ENCODE results near the gene TOLLIP. TPM values are rescaled to one million over a fixed set of nuclear protein-coding genes. Genes with fewer than 3 reads are reported as not detected.

Gene TOLLIP
- total and polyA plus RNA-seq, 9 of the 15 experiments (the other 6 are each of a cell fraction or from before 2014, with no cell fraction given): 0.23 to 22.8 (median 7.1) TPM

DNA sequence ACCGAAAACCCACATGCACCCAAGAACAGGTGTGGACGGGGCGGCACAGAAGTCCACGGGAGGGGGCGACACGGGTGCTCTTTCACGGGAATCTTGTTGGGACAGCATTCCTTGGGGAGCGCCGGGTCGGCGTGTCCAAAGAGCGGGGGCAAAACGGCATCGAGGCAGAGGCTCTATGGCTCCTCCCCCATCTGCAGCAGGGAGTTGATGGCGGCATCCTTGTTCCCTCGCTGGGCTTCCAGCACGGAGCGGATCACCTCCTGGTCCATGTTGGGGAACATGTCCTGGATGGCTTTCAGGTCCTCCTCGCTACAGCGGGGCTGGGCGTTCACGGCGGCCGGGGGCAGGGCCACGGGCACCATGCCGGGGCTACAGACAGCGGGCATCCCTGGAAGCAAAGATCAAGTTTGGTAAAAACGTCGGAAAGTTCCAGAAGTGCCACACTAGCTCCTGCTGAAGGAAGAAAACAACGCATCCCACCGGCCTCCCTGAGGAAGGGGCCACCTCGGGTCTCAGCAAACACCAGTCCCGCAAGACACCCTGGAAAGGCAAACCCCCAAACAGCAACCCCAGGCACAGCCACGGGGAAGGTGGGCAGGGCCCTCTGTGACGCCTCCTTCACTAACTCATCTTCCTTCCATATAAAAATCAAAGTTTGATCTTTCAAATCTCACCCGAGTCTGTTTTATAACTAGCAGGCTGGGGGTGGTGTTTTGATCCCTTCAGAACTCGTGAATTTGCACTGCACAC, 32.4 kb downstream of the TOLLIP start:
- H3K36me3 ChIP-seq (ENCODE audit: control insufficient read depth, insufficient read depth, low read length): peaks cover 26% of the 10 kb centered on the region; the same call in 2 of the 3 replicates
- FAIRE-seq (no peak), DNase-seq (ENCODE audit: extremely low read depth in 1 of 4, low spot score in 3 of 4) (no peak), ATAC-seq (no peak)
- H3K79me2 ChIP-seq (ENCODE audit: control insufficient read depth, insufficient read depth, low read length): no peaks in the 10 kb centered on the region
- H3K9me1 ChIP-seq (ENCODE audit: control insufficient read depth, insufficient read depth, low read length): peaks cover 8% of the 10 kb centered on the region
- no peaks in the 10 kb centered on the region for H3K27me3 ChIP-seq (ENCODE audit: control insufficient read depth in 2 of 2, insufficient read depth in 2 of 2, low read length in 2 of 2)
- no peak for TF ChIP-seq MTF1 (CRISPR knock-in tag; IDR thresholded peaks at IDR 0.05; ENCODE audit: borderline replicate concordance)
- TF ChIP-seq GABPB1 (CRISPR knock-in tag; IDR thresholded peaks at IDR 0.05): no peak
- TF ChIP-seq ZFPM2 (CRISPR knock-in tag; IDR thresholded peaks at IDR 0.05): no peak
- TF ChIP-seq, protein P1, sequence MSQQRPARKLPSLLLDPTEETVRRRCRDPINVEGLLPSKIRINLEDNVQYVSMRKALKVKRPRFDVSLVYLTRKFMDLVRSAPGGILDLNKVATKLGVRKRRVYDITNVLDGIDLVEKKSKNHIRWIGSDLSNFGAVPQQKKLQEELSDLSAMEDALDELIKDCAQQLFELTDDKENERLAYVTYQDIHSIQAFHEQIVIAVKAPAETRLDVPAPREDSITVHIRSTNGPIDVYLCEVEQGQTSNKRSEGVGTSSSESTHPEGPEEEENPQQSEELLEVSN (IDR thresholded peaks at IDR 0.05; ENCODE audit: borderline replicate concordance in 1 of 2, extremely low read depth in 1 of 2, insufficient read depth in 1 of 2, insufficient read length in 1 of 2, low read depth in 1 of 2, low read length in 1 of 2, poor library complexity in 1 of 2, severe bottlenecking in 1 of 2): no peak
- TF ChIP-seq PRMT5 (CRISPR knock-in tag; IDR thresholded peaks at IDR 0.05): no peak
- POLR2A ChIA-PET: no interaction called here
- in situ Hi-C loops (cut with MboI): no loop called here
- BruUV-seq (replicated peaks): no TSS peak
- H4K20me1 ChIP-seq (replicated peaks; ENCODE audit: control insufficient read depth, insufficient read depth, low read length): no peaks in the 10 kb centered on the region
- 88% methylated on average over 30 of the region's 37 CpGs for WGBS (ENCODE audit: insufficient coverage, low coverage, missing lambda C conversion rate)
- CTCF ChIA-PET (ENCODE audit: low intra/inter-chr PET ratio): no interaction called here
- H3K9me3 ChIP-seq (replicated peaks; ENCODE audit: control insufficient read depth, insufficient read depth, low read depth, low read length): no peaks in the 10 kb centered on the region
- no peak overlapping the region for H3K9ac ChIP-seq (ENCODE audit: insufficient read depth in 1 of 2, low read depth in 2 of 2, low read length in 2 of 2)
- H3K4me1 ChIP-seq (replicated peaks in 1 of 2; ENCODE audit: control insufficient read depth in 2 of 2, insufficient read depth in 2 of 2, low read length in 2 of 2): peaks cover 0 to 16% of the 10 kb centered on the region in 2 experiments; a peak in 2 of 5 replicates
- H3K4me3 ChIP-seq: no peak overlapping the region
- intact Hi-C loops (cut with micrococcal nuclease): no loop called here
- no peak overlapping the region for H3K4me2 ChIP-seq (ENCODE audit: insufficient read depth, low read length)
- H3K27ac ChIP-seq (ENCODE audit: extremely low read depth, low read depth, low read length): no peak overlapping the region
- no peak overlapping the region for H2AFZ ChIP-seq (ENCODE audit: low read depth, low read length)

All from K562 (cell line).